ENCODE data around the gene DDX53. TPM values are rescaled to one million over a fixed set of nuclear protein-coding genes. Genes with fewer than 3 reads are reported as not detected.

DDX53 gene
- polyA plus RNA-seq, 3 donors: not detected

- no CpG with 5 or more reads among the region's 4 CpGs for WGBS (ENCODE audit: insufficient coverage)
- no peaks in the 10 kb centered on the region for H4K20me1 ChIP-seq (ENCODE audit: insufficient read depth, low read length)
- H3K79me2 ChIP-seq (ENCODE audit: insufficient read depth, low read length): no peaks in the 10 kb centered on the region
- Mint-ChIP-seq H3K27ac (no peak overlapping the region), H3K4me3 (no peak overlapping the region), H3K9me3 (peaks cover 0 to 3% (median 0%) of the 10 kb centered on the region in 7 donors), H3K4me1 (no peaks in the 10 kb centered on the region), H3K27me3 (ENCODE audit: low read depth in 3 of 3) (peaks cover 2 to 4% (median 3%) of the 10 kb centered on the region in 3 donors), H3K36me3 (no peaks in the 10 kb centered on the region)
- no peak overlapping the region for H3K27ac ChIP-seq (ENCODE audit: low read depth in 1 of 2, low read length in 2 of 2)
- H3K4me3 ChIP-seq (replicated peaks in 1 of 3; ENCODE audit: low read depth in 2 of 3, low read length in 3 of 3): no peak overlapping the region
- H3K9me3 ChIP-seq (replicated peaks in 1 of 2; ENCODE audit: control insufficient read depth in 1 of 2, insufficient read depth in 1 of 2, low read length in 2 of 2): no peaks in the 10 kb centered on the region
- no peak for DNase-seq
- H3K9ac ChIP-seq (ENCODE audit: insufficient read depth, low read length, poor library complexity, severe bottlenecking): no peak overlapping the region
- intact Hi-C loops (cut with micrococcal nuclease): no loop called here
- H3K4me1 ChIP-seq (ENCODE audit: control insufficient read depth in 1 of 2, insufficient read depth in 2 of 2, low read length in 2 of 2): no peaks in the 10 kb centered on the region
- no peak overlapping the region for H2AFZ ChIP-seq (ENCODE audit: insufficient read depth, low read depth, low read length, poor library complexity, severe bottlenecking)
- no peak for TF ChIP-seq CTCF (IDR thresholded peaks at IDR 0.05)
- no peak overlapping the region for H3K4me2 ChIP-seq (replicated peaks; ENCODE audit: extremely low read depth, low read length, poor library complexity, severe bottlenecking)
- H3K36me3 ChIP-seq (replicated peaks in 1 of 2; ENCODE audit: control insufficient read depth in 1 of 2, insufficient read depth in 2 of 2, low read length in 2 of 2): no peaks in the 10 kb centered on the region
- H3K27me3 ChIP-seq (ENCODE audit: control insufficient read depth in 2 of 2, insufficient read depth in 2 of 2, low read length in 2 of 2): no peaks in the 10 kb centered on the region
These were observed 40.4 kb upstream of the DDX53 start for GRCh38 chrX:22959204-22959920.

GRCh38 chrX:22963196-22963595 lies 36.6 kb upstream of the DDX53 start:
- H3K9me3 Mint-ChIP-seq: peaks cover 0 to 6% (median 1%) of the 10 kb centered on the region in 7 donors
- H3K27ac Mint-ChIP-seq: no peak overlapping the region
- Histone ChIP-seq H3K4me3 (replicated peaks in 1 of 3; ENCODE audit: low read depth in 2 of 3, low read length in 3 of 3) (no peak overlapping the region), H3K4me1 (ENCODE audit: control insufficient read depth in 1 of 2, insufficient read depth in 2 of 2, low read length in 2 of 2) (no peaks in the 10 kb centered on the region), H3K79me2 (ENCODE audit: insufficient read depth, low read length) (no peaks in the 10 kb centered on the region), H3K4me2 (replicated peaks; ENCODE audit: extremely low read depth, low read length, poor library complexity, severe bottlenecking) (no peak overlapping the region), H3K27ac (ENCODE audit: low read depth in 1 of 2, low read length in 2 of 2) (no peak overlapping the region), H3K36me3 (replicated peaks in 1 of 2; ENCODE audit: control insufficient read depth in 1 of 2, insufficient read depth in 2 of 2, low read length in 2 of 2) (no peaks in the 10 kb centered on the region), H3K27me3 (ENCODE audit: control insufficient read depth in 2 of 2, insufficient read depth in 2 of 2, low read length in 2 of 2) (no peaks in the 10 kb centered on the region), H3K9ac (ENCODE audit: insufficient read depth, low read length, poor library complexity, severe bottlenecking) (no peak overlapping the region), H4K20me1 (ENCODE audit: insufficient read depth, low read length) (no peaks in the 10 kb centered on the region), H2AFZ (ENCODE audit: insufficient read depth, low read depth, low read length, poor library complexity, severe bottlenecking) (no peak overlapping the region), H3K9me3 (replicated peaks in 1 of 2; ENCODE audit: control insufficient read depth in 1 of 2, insufficient read depth in 1 of 2, low read length in 2 of 2) (no peaks in the 10 kb centered on the region)
- no peaks in the 10 kb centered on the region for H3K36me3 Mint-ChIP-seq
- TF ChIP-seq CTCF (IDR thresholded peaks at IDR 0.05): no peak
- peaks cover 0 to 3% (median 2%) of the 10 kb centered on the region in 3 donors for H3K27me3 Mint-ChIP-seq (ENCODE audit: low read depth in 3 of 3)
- no peaks in the 10 kb centered on the region for H3K4me1 Mint-ChIP-seq
- WGBS (ENCODE audit: insufficient coverage): no CpG with 5 or more reads among the region's 2 CpGs
- no peak for DNase-seq
- H3K4me3 Mint-ChIP-seq: no peak overlapping the region
- intact Hi-C loops (cut with micrococcal nuclease): no loop called here

Data from CD14-positive monocyte (primary cell).